NCI-H1694 (cell line): ENCODE results near the gene SERPINA5.

Experiments used
- DNase-seq: peaks from one replicate; lab custom pipeline; 2025; lab: John Stamatoyannopoulos, UW

SERPINA5 gene

DNA sequence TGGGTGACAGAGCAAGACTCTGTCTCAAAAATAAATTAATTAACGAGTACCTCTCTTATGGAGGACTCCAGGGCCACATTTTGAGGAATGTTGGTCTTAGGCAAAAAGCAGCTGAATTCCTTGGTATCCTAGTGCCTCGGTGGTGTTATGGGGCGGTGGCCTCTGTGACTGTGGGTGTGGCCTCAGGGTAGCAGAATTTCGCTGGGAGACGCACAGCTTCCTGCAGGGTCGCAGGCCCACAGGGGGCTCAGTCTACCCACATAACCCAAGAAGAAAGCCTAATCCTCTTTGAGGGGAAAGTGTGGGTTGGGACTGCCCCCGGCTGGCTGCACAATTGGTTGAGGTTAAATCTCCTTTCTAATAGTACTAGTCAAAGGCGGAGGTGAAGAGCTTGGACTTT, 31.2 kb upstream of the SERPINA5 start:
- no peak for DNase-seq

DNA sequence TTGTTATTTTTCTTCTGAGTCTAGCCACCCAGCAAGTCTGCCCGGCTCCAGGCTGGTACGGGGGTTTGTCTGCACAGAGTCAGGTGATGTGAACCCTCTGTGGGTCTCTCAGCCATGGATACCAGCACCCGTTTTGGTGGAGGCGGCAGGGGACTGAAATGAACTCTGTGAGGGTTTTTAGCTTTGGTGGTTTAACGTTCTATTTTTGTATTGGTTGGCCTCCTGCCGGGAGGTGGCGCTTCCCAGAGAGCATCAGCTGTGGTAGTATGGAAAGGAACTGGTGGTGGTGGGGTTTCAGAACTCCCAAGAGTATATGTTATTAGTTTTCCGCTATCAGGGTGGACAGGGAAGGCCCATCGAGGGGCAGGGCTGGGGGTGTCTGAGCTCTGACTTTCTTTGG, 25.2 kb upstream of the SERPINA5 start:
- no peak for DNase-seq

DNA sequence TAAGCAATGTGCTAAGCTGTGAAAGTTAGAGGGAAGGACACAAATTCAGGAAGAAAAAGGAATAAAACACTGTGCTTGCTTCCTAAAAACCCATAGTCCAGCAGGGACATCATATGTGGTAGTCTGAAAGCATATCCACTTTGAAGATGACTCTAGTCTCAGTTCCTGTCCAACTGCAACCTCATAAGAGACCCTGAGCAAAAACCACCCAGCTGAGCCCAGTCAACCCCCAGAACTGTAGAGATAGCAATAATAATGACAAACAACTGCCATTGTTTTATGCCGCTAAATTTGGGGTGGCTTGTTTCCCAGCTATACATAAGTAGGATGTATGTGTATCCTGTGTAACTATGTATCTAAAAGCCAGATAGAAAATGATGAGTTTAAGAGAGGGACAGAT, 23.9 kb upstream of the SERPINA5 start:
- no peak for DNase-seq

DNA sequence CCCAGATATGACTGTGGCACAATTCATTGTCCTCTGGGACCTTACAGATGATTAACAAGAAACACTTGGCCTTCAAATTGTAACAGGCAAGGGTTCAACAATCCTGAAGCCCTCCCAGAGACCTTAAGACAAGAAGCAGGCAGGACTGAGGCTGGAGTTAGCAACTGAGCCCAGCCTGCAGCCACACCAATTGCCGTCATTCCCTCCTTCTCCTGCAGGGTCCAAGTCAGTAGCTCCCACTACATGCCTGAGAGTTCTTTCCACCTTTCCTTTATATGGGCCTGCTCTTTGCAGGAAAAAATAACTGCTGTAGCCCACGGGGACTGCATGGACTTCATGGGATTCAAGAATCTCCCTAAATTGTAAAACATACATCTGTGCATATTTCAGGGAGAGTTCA, 22.4 kb upstream of the SERPINA5 start:
- DNase-seq: no peak

DNA sequence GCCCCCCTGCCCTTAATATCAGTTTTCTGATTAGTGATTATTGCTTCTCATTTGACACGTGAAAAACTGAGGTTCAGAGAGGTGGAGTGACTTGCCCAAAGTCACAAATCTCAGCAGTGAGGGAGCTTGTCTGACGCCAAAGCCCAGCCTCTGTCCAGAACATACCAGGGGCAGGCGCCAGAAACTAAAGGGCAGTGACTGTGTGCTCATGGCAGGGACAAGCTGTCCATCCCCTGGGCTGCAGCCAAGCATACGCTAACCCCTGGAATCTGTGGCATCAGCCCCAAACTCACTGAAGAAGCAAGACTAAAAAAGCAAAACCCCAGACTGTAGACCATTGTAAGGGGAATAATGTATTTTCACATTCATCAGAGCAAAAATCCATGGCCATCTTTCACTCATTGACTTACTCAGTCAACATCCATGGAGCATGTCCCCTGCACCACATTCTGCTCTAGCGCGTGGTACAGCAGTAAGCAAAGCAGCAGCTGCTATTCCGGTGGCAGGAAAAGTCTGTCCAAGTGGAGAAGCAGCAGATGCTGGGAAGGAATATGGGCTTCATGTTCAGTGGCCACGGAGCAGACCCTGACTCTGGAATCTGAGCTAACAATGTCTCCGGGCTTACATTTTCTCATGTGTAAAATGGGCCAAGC, 21.5 kb upstream of the SERPINA5 start:
- no peak for DNase-seq

DNA sequence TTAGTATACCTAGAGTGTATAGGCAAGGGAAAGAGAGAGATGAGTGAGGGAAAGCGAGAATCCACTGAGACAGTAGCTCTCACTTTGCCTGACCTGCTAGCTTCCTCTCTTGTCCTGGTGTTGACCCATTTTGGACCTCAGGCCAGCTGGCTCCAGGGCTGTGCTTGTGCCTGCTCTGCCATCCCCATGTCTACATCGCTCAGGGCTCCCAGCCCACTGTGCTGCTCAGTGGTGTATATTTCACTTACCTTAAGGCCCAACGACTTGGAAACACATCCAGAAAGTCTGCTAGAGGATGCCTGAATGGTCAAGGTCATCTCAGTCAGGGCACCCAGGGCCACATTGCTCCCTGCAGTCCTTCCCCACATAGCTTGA, 20.9 kb upstream of the SERPINA5 start:
- no peak for DNase-seq

DNA sequence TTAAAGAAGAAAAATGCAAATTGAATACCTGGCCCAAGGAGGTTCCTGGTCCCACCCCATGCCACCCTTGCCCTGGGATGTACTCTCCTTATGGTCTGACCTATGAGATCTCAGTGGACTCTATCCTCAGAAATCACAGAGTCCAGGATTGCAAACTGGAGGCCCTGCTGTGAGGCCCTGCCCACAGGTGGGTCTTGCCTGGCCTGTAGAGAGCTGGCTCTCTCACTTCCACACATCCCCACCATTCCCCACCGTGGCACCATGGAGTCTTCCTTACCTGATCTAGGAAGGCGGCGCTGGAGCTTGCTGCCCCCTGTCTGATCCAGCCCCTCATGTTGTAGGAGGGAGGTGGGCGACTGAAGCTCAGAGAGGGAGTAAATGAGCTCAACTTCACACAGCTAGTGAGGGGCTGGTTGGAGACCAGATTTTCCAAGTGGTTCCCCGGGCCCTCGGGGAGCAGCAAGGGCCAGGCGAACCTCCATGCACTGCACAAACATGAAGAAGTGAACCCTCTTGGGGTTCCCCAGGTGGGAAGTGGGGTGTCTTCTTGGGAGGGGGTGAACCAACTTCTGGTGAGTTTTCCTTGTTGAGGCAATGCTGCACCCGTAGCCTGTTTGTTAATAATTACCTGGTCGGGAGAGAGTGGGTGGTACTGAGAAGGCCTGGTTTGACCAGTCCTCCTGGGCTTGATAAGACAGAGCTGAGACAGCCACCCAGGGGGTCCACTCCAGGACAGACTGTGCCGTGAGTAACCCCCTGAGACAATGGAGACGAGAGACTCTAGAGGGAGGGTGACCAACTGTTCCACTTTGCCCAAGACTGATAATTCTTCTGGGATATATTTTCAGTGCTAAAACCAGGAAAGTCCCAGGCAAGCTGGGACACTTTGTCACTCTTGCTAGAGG, 20.2 kb upstream of the SERPINA5 start, which contains the start of gene SERPINA4:
Gene SERPINA4 (plus strand): TSS at position 692 of the 905 bp plus-strand sequence. CDS start 2,041 bp downstream, outside the sequence.
- DNase-seq: no peak

DNA sequence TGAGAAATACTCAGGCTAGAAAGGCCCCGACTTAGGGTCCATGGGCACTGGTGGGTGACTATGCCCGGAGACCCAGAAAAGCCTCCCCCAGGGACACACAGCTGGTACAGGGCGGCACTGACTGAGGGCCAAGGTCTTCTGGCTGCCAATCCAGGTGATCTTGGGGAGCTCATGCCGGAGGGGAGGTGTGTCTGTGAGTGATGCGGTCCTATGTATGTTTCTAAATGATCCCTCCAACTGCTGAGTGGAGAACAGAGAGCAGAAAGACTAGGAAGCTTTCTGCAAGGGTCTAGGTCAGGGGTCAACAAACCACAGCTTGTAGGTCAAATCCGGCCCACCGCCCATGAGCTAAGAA, 19.6 kb upstream of the SERPINA5 start:
- no peak for DNase-seq

DNA sequence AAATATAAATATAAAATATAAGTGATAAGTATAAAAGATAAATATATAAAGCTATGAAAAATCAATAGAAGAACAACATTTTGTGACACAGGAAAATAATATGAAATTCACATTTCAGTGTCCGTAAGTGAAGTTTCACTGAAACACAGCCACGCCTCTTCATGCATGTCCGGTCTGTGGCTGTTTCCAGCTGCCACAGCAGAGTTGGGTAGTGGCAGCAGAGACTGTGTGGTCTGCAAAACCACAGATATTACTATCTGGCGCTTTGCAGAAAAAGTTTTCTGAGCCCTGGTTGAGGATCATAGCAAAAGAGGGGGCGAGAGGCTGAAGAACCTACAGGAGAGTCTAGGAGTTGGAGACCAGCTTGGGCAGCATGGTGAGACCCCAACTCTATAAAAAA, 19.2 kb upstream of the SERPINA5 start:
- no peak for DNase-seq

DNA sequence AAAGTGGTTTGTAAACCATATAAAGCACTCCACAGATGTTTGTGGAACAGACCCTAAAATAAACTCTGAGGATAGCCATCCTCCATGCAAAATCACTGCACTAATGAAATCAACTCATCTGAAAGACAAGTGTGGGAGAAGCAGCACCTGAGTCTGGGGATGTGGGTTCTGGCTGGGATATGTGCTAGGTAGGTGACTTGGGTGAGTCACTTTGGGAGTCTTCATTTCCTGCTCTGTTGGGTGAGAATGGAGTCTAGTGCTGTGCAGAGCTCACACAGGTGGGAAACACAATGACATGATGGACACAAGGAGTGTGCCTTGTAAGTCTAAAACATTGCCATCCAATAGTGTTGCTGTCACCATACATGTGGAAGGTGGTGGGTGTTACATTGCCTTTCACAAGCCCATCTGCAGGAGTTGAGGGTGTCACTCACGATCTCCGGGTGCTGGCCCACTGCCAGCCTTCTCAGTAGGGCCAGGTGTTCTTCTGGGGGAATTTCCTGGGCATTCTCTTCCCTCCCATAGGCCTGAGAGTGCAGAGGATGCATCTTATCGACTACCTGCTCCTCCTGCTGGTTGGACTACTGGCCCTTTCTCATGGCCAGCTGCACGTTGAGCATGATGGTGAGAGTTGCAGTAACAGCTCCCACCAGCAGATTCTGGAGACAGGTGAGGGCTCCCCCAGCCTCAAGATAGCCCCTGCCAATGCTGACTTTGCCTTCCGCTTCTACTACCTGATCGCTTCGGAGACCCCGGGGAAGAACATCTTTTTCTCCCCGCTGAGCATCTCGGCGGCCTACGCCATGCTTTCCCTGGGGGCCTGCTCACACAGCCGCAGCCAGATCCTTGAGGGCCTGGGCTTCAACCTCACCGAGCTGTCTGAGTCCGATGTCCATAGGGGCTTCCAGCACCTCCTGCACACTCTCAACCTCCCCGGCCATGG, 18.0 kb upstream of the SERPINA5 start:
- no peak for DNase-seq

DNA sequence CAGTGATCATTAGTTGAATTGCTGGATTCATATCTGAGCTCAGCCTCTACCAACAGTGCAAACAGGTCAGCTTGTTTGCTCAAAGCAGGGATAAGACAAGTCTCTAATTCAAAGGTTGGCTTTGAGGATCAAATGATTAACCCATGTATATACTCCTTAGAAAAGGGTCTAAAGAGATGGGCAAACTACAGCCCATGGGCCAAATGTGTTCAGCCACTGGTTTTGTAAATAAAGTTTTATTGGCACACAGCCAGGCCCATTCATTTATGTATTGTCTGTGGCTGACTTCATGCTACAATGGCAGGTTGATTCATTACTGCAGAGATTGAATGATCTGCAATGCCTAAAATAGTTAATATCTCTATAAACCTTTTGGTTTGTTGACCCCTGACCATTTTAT, 16.8 kb upstream of the SERPINA5 start:
- DNase-seq: no peak

DNA sequence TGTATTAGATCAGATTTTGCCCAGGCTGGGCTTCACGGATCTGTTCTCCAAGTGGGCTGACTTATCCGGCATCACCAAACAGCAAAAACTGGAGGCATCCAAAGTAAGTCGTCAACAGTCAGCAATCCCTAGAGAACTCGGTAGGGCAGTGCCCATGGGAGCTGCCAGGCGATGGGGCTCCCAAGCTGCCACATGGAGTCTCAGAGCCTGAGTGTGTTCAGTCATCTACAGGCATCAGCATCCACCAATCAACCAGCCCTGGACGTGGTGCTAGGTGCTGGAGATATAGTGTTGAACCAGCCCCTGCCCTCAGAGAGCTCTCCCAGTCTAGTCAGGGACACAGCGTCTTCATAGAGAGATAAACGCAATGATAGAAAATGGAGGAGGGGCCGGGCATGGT, 13.0 kb upstream of the SERPINA5 start:
- no peak for DNase-seq

DNA sequence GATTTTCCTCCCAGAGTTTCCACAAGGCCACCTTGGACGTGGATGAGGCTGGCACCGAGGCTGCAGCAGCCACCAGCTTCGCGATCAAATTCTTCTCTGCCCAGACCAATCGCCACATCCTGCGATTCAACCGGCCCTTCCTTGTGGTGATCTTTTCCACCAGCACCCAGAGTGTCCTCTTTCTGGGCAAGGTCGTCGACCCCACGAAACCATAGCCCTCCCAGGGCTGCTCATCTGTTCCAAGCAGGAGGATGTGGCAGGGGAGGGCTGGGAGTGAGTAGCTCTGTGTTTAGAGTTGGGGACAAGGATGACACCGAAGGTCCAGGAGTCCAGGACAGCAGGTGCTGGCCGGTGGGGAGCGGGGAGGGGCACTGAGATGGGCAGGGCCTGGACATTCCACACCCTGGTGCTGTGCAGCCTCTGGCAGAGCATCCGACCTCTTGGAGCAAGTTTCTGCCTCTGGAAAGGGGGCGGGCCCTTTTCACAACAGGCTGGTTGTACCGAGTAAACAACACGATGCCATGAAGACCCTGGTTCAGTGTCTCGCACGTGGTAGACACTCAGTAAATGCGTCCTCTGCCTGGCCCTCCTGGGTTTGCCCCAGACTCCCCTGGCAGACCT, 11.7 kb upstream of the SERPINA5 start:
- DNase-seq: no peak

DNA sequence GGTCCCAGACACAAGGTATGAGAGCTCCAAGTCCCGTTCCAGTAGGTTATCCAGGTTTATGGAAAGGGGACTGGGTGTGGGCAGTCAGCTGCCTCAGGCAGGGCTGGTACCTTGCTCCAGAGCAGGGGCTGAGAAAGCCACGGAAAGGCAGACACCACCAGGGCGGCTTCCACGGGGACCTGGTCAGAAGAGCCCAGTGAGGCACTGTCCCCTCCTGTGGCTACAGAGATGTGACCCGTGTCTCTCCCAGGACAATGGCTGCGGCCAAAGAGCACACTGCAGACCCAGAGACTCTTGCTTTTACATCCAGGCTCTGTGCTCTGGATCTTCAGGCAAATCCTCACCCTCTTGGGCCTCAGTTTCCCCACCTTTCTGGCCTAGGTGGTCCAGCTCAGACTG, 11.2 kb upstream of the SERPINA5 start:
- DNase-seq: no peak

DNA sequence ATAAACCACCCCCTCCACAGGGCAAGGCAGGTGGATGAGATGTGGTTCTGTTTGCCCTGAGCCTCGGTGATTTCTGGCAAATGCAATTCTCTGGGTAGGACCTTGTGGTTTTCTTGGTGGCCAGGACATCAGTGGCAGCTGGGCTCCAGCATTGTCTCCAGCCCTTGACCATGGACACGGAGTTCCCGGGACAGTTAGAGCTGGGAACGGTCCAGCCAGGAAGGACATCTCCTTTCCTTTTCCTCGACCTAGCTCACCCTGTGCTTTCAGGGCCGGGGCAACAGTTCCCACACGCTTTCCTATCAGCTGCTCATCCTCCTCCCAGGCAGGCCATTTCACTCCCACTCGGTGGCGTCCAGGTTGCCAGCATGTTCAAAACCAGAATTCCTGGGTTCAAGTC, 10.8 kb upstream of the SERPINA5 start:
- DNase-seq: no peak

DNA sequence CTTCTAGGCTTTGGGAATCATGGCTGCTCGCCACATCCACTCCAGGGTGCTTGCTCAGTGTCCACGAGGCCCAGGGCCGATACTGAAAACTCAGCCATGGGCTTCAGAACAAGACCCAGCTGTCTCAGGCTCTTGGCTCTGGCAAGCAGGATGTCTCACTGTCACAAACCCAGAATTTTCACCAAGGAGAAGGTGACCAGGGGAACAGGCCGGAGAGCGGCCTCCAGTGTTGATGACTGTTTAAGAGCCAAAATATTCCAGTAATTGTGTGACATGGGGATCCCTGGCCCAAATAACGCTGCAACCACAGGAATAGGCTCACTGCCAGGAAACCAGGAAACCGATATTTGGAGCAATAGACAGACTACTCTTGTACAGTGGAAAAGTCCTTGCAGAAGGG, 9.8 kb upstream of the SERPINA5 start:
- DNase-seq: no peak

DNA sequence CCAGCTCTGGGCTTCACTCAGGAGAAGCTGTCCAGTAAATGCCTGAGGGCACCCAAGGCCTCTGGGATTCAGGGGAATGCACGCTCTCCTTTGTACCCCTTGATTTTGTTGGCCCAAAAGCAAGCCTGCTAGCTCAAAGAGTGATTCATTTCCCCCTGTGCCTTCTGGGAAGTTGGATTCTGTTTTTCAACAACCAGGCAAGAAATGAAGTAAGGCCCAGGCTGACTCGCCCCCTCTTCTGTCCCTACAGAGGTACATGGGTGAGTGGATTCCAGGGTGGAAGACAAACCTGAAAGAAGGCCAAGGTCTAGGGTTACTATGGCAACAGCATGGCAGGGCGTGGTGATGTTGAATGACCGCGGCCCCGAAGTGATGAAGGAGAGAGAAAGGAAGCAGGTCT, 9.3 kb upstream of the SERPINA5 start:
- DNase-seq: no peak

DNA sequence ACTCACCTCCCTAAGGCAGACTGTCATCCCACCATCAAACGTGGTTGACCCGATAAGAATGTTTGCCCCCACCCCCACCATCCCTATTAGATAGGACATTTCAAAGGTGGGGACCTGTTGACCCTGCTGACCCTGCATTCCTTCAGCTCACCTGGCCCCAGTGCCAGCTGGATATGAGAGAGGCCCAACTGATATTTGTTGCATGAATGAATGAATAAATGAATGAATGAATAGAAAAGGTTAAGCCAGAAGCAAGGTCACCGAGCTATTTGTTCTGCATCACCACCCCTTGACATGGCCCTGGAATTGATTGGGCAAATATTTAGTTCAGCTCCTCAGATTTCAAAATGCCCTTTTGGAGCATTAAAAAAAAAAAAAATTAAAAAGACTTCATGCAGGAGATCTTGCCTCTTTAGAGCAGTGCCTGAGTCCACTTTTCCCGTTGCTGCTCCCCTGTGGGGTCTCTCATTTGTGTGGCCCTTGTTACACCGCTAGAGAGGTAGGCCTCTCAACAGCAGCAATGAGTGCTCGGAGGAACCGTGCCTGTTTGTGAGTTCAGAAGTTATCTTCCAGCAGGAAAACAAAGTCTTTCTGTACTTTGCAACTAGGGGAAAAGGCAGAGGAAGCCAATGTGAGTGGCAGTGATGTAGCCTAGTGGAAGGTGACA, 8.5 kb upstream of the SERPINA5 start:
- no peak for DNase-seq

DNA sequence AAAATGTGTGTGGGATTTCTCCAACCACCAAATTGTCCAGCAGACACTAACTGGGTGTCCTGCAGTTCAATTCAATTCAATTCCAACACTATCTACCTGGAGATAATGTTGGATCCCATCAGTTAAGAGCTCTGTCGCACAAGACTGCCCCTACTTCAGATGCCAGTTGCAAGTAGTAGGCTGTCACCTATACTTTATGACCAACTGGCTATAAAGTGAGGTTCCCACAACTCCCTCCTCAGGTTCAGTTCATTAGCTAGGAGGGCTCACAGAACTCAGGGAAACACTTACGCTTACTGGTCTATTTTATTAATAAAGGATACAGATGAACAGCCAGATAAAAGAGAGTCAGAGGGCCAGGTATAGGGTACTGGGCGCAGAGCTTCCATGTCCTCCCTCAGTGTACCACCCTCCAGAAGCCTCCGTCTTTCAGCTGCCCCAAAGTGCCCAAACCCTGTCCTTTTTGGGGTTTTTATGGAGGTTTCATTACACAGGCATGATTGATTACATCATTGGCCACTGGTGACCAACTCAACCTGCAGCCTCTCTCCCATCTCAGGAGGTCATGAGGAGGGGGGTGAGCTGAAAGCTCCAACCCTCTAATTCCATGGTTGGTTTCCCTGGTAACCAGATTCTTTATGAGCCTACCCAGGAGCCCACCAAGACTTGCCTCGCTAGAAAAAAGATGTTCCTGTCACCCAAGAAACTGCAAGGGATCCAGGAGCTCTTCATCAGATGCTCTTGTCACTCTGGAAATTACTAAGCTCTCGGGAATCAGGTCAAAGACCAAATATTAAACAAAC, 7.5 kb upstream of the SERPINA5 start:
- DNase-seq: no peak

DNA sequence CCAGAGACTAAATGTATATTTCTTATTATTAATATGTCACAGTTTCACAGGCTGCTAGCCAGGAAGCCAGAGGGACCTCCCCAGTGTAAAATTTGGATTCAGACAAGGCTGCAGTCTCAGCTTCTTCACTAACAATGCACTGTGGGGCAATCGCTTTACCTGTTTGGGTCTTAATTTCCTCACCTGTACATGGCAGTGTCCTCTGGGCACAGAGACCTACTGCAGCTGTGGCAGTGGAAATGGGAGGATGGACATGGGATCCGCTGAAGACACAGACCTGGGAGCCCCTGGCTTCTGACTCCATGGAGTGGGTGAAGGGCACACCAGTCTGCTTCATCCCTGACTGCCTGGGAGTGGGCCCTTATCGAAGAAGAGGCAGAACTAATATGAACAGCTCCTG, 6.9 kb upstream of the SERPINA5 start:
- DNase-seq: no peak
